Astrocyte (in vitro differentiated cells and primary cell): ENCODE measurements around the gene GINS2.

Source experiments
- EZH2 ChIP-seq: IDR thresholded peaks from 2 replicates; pipeline ENCODE4 v1.6.1; 2012; ENCODE audit warnings: mild to moderate bottlenecking, low read length, inconsistent platforms; ENCODE audit not compliant: insufficient read depth
- TF ChIP-seq, protein P1 (sequence below): IDR thresholded peaks from 2 replicates; pipeline ENCODE4 v1.5.1; 2011; ENCODE audit warnings: low read depth, mild to moderate bottlenecking, inconsistent platforms, low read length, moderate library complexity; ENCODE audit not compliant: insufficient read depth

DNA sequence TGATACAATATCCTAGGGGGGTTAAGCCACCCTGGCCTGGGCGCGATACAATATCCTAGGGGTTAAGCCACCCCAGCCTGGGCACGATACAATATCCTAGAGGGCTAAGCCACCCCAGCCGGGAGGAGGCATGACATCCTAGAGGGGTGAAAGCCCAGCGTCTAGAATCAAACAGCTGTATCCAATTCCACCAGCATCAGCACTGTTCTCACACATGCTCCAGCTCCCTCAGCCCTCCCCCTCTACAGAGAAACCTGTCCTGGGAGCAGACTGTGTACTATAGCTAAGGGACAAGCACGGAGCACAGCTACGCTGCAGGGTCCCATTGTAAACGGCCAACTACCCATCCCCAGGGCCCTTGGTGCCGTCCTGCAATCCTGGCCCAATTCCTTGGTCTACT lies 6.2 kb downstream of the GINS2 start:
- no peak for TF ChIP-seq EZH2
- TF ChIP-seq, protein P1, sequence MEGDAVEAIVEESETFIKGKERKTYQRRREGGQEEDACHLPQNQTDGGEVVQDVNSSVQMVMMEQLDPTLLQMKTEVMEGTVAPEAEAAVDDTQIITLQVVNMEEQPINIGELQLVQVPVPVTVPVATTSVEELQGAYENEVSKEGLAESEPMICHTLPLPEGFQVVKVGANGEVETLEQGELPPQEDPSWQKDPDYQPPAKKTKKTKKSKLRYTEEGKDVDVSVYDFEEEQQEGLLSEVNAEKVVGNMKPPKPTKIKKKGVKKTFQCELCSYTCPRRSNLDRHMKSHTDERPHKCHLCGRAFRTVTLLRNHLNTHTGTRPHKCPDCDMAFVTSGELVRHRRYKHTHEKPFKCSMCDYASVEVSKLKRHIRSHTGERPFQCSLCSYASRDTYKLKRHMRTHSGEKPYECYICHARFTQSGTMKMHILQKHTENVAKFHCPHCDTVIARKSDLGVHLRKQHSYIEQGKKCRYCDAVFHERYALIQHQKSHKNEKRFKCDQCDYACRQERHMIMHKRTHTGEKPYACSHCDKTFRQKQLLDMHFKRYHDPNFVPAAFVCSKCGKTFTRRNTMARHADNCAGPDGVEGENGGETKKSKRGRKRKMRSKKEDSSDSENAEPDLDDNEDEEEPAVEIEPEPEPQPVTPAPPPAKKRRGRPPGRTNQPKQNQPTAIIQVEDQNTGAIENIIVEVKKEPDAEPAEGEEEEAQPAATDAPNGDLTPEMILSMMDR: no peak
